Measurements from ENCODE around the gene BET1L.

DNA sequence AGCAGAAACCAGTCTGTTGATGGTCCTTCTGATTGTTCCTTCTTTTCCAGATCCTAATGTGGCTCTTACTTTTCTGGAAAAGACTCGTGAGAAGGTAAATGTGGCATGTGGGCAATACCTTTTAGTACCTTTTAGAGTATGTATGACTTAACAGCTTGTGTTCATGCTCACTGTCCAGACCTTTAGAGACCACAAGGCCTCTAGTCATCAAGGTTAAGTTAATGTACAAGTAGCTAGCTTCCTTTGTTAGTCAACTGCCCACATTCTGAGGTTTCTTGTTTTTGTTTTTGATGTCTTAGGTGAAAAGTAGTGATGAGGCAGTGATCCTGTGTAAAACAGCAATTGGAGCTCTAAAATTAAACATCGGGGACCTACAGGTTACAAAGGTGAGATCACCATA, 37.2 kb upstream of the BET1L start:
- TF ChIP-seq SIN3A (IDR thresholded peaks at IDR 0.05; ENCODE audit: borderline replicate concordance, insufficient read depth, low read depth, low read length) (no peak), CTCF (IDR thresholded peaks at IDR 0.05) (no peak), REST (IDR thresholded peaks at IDR 0.05; ENCODE audit: insufficient read depth in 1 of 2, low read depth in 2 of 2, low read length in 1 of 2) (no peak)

All from Panc1 (cell line).